ENCODE measurements around the gene TMEM79. TPM values are rescaled to one million over a fixed set of nuclear protein-coding genes. Genes with fewer than 3 reads are reported as not detected.

TMEM79 gene
- 2.9 TPM for polyA plus RNA-seq (2012; ENCODE audit: low read depth, missing spikeins)

GRCh38 chr1:156284112-156284511 is at the start of gene TMEM79:
Gene TMEM79, plus strand, starts transcription at chr1:156284325. Its CDS starts 902 bp downstream, at chr1:156285227.
- DNase-seq (ENCODE audit: insufficient read length, low spot score) = no peak
- TF ChIP-seq PAX5 (IDR thresholded peaks at IDR 0.05; ENCODE audit: insufficient read depth, low read length, severe bottlenecking) (no peak), POU2F2 (IDR thresholded peaks at IDR 0.05; ENCODE audit: low read depth, low read length) (no peak), POLR2A (IDR thresholded peaks at IDR 0.05; ENCODE audit: low read depth, low read length) (no peak), POLR2AphosphoS5 (IDR thresholded peaks at IDR 0.05; ENCODE audit: low read depth, low read length) (no peak), SPI1 (IDR thresholded peaks at IDR 0.05; ENCODE audit: low read depth, low read length) (no peak), TAF1 (IDR thresholded peaks at IDR 0.05; ENCODE audit: low read depth, low read length) (no peak)
- FAIRE-seq = no peak

GRCh38 chr1:156236164-156236563 is 48.0 kb upstream of the TMEM79 start:
- DNase-seq (ENCODE audit: insufficient read length, low spot score) (no peak), FAIRE-seq (no peak)
- TF ChIP-seq PAX5 (IDR thresholded peaks at IDR 0.05; ENCODE audit: insufficient read depth, low read length, severe bottlenecking) (no peak), TAF1 (IDR thresholded peaks at IDR 0.05; ENCODE audit: low read depth, low read length) (no peak), POU2F2 (IDR thresholded peaks at IDR 0.05; ENCODE audit: low read depth, low read length) (no peak)

- no peak for DNase-seq (ENCODE audit: insufficient read length, low spot score)
- FAIRE-seq = no peak
- TF ChIP-seq TAF1 (IDR thresholded peaks at IDR 0.05; ENCODE audit: low read depth, low read length) (no peak), POLR2AphosphoS5 (IDR thresholded peaks at IDR 0.05; ENCODE audit: low read depth, low read length) (no peak), SPI1 (IDR thresholded peaks at IDR 0.05; ENCODE audit: low read depth, low read length) (no peak), POLR2A (IDR thresholded peaks at IDR 0.05; ENCODE audit: low read depth, low read length) (no peak), POU2F2 (IDR thresholded peaks at IDR 0.05; ENCODE audit: low read depth, low read length) (no peak), PAX5 (IDR thresholded peaks at IDR 0.05; ENCODE audit: insufficient read depth, low read length, severe bottlenecking) (no peak)
Measured at GRCh38 chr1:156238248-156238647, 45.9 kb upstream of the TMEM79 start.

- TF ChIP-seq TAF1 (IDR thresholded peaks at IDR 0.05; ENCODE audit: low read depth, low read length) = no peak
- TF ChIP-seq POLR2AphosphoS5 (IDR thresholded peaks at IDR 0.05; ENCODE audit: low read depth, low read length) = 0 out of 2 replicates have a peak, but pooled peaks have one; percentile 54
- FAIRE-seq (no peak), DNase-seq (ENCODE audit: insufficient read length, low spot score) (no peak)
Measured at GRCh38 chr1:156241311-156241811, 42.8 kb upstream of the TMEM79 start.

- TF ChIP-seq TAF1 (IDR thresholded peaks at IDR 0.05; ENCODE audit: low read depth, low read length) = no peak
- no peak for TF ChIP-seq POLR2AphosphoS5 (IDR thresholded peaks at IDR 0.05; ENCODE audit: low read depth, low read length)
- no peak for TF ChIP-seq POU2F2 (IDR thresholded peaks at IDR 0.05; ENCODE audit: low read depth, low read length)
- TF ChIP-seq POLR2A (IDR thresholded peaks at IDR 0.05; ENCODE audit: low read depth, low read length) = no peak
- no peak for TF ChIP-seq SPI1 (IDR thresholded peaks at IDR 0.05; ENCODE audit: low read depth, low read length)
- no peak for FAIRE-seq
- DNase-seq (ENCODE audit: insufficient read length, low spot score) = no peak
Measured at GRCh38 chr1:156241926-156242325, 42.2 kb upstream of the TMEM79 start, which contains the start of gene BGLAP. Gene BGLAP, plus strand, starts transcription at chr1:156242184. Its CDS starts 48 bp downstream, at chr1:156242232.

- DNase-seq (ENCODE audit: insufficient read length, low spot score) (no peak), FAIRE-seq (no peak)
- TF ChIP-seq PAX5 (IDR thresholded peaks at IDR 0.05; ENCODE audit: insufficient read depth, low read length, severe bottlenecking) (no peak), SPI1 (IDR thresholded peaks at IDR 0.05; ENCODE audit: low read depth, low read length) (no peak), POLR2A (IDR thresholded peaks at IDR 0.05; ENCODE audit: low read depth, low read length) (no peak; the same call in 1 of the 2 replicates), POU2F2 (IDR thresholded peaks at IDR 0.05; ENCODE audit: low read depth, low read length) (no peak), POLR2AphosphoS5 (IDR thresholded peaks at IDR 0.05; ENCODE audit: low read depth, low read length) (no peak), TAF1 (IDR thresholded peaks at IDR 0.05; ENCODE audit: low read depth, low read length) (no peak)
Measured at GRCh38 chr1:156242738-156243137, 41.4 kb upstream of the TMEM79 start.

- DNase-seq (ENCODE audit: insufficient read length, low spot score) (no peak), FAIRE-seq (no peak)
- TF ChIP-seq POLR2A (IDR thresholded peaks at IDR 0.05; ENCODE audit: low read depth, low read length) = no peak
Measured at GRCh38 chr1:156244126-156244525, 40.0 kb upstream of the TMEM79 start.

- TF ChIP-seq SPI1 (IDR thresholded peaks at IDR 0.05; ENCODE audit: low read depth, low read length) (no peak), POLR2A (IDR thresholded peaks at IDR 0.05; ENCODE audit: low read depth, low read length) (no peak), TAF1 (IDR thresholded peaks at IDR 0.05; ENCODE audit: low read depth, low read length) (no peak), PAX5 (IDR thresholded peaks at IDR 0.05; ENCODE audit: insufficient read depth, low read length, severe bottlenecking) (no peak), POU2F2 (IDR thresholded peaks at IDR 0.05; ENCODE audit: low read depth, low read length) (no peak), POLR2AphosphoS5 (IDR thresholded peaks at IDR 0.05; ENCODE audit: low read depth, low read length) (no peak)
- FAIRE-seq (no peak), DNase-seq (ENCODE audit: insufficient read length, low spot score) (no peak)
Measured at GRCh38 chr1:156244712-156245111, 39.4 kb upstream of the TMEM79 start.

- DNase-seq (ENCODE audit: insufficient read length, low spot score) (peak; percentile 69), FAIRE-seq (peak; percentile 97)
- TF ChIP-seq POU2F2 (IDR thresholded peaks at IDR 0.05; ENCODE audit: low read depth, low read length) = no peak
- no peak; the same call in 1 of the 2 replicates for TF ChIP-seq POLR2A (IDR thresholded peaks at IDR 0.05; ENCODE audit: low read depth, low read length)
- TF ChIP-seq TAF1 (IDR thresholded peaks at IDR 0.05; ENCODE audit: low read depth, low read length) = no peak
- TF ChIP-seq PAX5 (IDR thresholded peaks at IDR 0.05; ENCODE audit: insufficient read depth, low read length, severe bottlenecking) = no peak
- no peak for TF ChIP-seq POLR2AphosphoS5 (IDR thresholded peaks at IDR 0.05; ENCODE audit: low read depth, low read length)
- TF ChIP-seq SPI1 (IDR thresholded peaks at IDR 0.05; ENCODE audit: low read depth, low read length) = no peak
Measured at GRCh38 chr1:156245451-156246232, 38.5 kb upstream of the TMEM79 start.

- DNase-seq (ENCODE audit: insufficient read length, low spot score) (no peak), FAIRE-seq (peak; percentile 81)
- TF ChIP-seq POU2F2 (IDR thresholded peaks at IDR 0.05; ENCODE audit: low read depth, low read length) (no peak), PAX5 (IDR thresholded peaks at IDR 0.05; ENCODE audit: insufficient read depth, low read length, severe bottlenecking) (no peak), SPI1 (IDR thresholded peaks at IDR 0.05; ENCODE audit: low read depth, low read length) (no peak), TAF1 (IDR thresholded peaks at IDR 0.05; ENCODE audit: low read depth, low read length) (no peak), POLR2AphosphoS5 (IDR thresholded peaks at IDR 0.05; ENCODE audit: low read depth, low read length) (no peak), POLR2A (IDR thresholded peaks at IDR 0.05; ENCODE audit: low read depth, low read length) (no peak)
Measured at GRCh38 chr1:156246241-156246780, 37.8 kb upstream of the TMEM79 start.

Measured in GM12891 (cell line).